GM13976 (cell line): ENCODE data around the gene SPOCK3.

ENCODE experiments used
- DNase-seq: peaks from one replicate; pipeline ENCODE4 v3.0.0; 2012; ENCODE audit warnings: low spot score
- in situ Hi-C: fragments of 300-500 bp; cut with MboI; formaldehyde crosslinking; loops from one replicate; pipeline ENCODE4 v1.12.0; 2022; ENCODE audit warnings: low sequenced_read_pairs, mixed read lengths, inconsistent platforms; ENCODE audit not compliant: unreplicated experiment
- TF ChIP-seq, protein P1 (sequence below): IDR thresholded peaks from 2 replicates; pipeline ENCODE4 v1.5.1; 2012; ENCODE audit warnings: borderline replicate concordance, mild to moderate bottlenecking; ENCODE audit not compliant: insufficient read depth; ENCODE audit errors: extremely low read depth, missing control alignments, control extremely low read depth

Gene SPOCK3

DNA sequence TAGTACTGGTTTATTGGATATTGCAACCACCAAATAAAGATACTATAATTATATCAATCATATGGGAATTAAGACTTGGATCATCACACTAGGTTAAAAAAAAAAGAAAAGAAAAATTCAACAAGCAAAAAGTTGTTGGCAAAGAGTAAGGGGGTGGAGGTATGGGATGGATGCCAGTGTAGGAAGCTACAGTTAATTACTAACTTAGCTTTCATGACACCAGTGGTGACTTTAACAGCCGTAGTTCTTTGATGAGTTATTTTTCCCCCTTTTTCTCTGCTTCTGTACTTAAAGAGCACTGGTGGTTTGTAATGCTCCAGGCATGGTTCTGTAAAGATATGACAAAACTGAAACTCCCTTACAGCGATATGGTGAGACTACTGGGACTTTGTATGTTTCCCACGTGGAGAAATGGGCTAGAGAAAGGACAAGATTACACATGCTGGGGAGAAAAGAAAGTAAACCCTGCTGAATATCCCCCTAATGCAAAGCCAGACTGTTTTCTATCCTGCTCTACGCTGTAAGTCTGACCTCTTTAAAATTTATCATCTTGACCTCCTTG is 210.8 kb downstream of the SPOCK3 start:
- in situ Hi-C loops = no loop called here
- TF ChIP-seq, protein P1, sequence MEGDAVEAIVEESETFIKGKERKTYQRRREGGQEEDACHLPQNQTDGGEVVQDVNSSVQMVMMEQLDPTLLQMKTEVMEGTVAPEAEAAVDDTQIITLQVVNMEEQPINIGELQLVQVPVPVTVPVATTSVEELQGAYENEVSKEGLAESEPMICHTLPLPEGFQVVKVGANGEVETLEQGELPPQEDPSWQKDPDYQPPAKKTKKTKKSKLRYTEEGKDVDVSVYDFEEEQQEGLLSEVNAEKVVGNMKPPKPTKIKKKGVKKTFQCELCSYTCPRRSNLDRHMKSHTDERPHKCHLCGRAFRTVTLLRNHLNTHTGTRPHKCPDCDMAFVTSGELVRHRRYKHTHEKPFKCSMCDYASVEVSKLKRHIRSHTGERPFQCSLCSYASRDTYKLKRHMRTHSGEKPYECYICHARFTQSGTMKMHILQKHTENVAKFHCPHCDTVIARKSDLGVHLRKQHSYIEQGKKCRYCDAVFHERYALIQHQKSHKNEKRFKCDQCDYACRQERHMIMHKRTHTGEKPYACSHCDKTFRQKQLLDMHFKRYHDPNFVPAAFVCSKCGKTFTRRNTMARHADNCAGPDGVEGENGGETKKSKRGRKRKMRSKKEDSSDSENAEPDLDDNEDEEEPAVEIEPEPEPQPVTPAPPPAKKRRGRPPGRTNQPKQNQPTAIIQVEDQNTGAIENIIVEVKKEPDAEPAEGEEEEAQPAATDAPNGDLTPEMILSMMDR = no peak
- DNase-seq = no peak

- peak; percentile 7 for DNase-seq
- in situ Hi-C loops = no loop called here
- TF ChIP-seq, protein P1 = peak; percentile 66
Observed at GRCh38 chr4:167021545-167022155, 212.6 kb downstream of the SPOCK3 start.

DNA sequence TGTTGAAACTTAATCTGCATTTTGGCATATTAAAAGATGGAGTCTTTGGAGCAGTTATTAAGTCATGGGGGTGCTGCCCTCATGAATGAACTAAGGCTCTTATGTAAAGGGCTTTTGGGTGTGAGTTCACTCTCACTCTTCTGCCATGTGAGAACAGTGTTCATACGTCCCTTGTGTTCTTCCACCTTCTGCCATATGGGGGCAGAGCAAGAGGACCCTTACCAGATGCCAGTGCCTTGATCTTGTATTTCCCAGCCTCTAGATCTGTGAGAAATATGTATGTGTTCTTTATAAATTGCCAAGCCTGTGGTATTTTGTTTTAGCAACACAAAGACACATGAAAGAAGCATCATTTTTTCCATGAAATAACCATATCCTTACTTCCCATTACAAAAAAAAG is 213.9 kb downstream of the SPOCK3 start:
- in situ Hi-C loops = no loop called here
- TF ChIP-seq, protein P1 = peak; percentile 20
- no peak for DNase-seq

DNA sequence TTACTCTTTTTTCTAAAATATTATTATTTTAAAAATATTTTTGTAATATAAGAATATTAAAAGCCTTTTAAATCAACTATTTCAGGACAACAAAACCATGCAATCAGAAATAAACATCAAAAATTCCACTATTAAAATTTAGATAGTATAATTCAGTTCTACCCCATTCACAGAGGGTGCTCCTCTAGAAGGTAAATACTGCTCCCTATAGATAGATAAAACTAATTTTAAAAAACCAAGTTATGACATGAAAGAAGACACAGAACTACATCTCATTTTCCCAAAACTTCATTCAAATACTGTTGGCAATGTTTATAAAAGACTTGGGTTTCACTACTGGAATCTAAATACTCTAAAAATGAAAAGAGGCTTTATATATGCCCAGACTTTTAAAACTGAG is 219.3 kb downstream of the SPOCK3 start:
- in situ Hi-C loops = no loop called here
- TF ChIP-seq, protein P1 = no peak
- DNase-seq = no peak

- in situ Hi-C loops = no loop called here
- TF ChIP-seq, protein P1 = no peak
- DNase-seq = no peak
Observed at GRCh38 chr4:167003326-167003725, 231.0 kb downstream of the SPOCK3 start.

DNA sequence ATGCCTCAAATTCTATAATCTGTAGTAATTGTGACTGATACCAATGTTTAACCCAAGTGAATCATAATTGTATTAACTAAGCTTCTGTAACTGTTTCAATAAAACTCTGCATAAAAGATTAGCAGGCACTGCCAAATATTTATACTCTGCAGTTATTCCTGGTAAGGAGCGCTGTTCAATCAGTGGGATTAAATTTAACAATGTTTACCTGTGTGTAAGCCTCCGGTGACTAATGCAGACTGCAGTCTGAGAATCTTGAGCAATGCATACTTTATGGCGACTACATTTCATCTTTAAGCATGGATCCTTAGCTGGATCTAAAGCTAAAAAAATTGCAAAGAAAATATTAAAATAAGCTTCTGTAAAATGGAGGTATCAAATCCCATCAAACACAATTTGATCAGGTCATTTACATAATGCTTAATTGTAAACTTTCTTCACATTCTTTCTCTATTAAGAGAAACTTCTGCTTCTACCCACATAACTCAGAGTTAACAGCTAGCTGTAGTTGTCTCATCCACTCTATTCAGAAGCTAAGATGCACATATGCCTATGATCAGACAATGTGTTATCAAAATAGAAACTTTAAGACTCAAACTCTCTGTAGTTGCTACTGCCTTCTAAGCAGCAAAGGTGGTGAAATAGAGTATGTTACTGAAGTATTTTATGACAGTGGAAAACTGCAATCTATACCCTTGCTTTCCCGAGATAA is 234.0 kb downstream of the SPOCK3 start:
- TF ChIP-seq, protein P1 = no peak
- in situ Hi-C loops = no loop called here
- DNase-seq = no peak
